ENCODE results near the gene PLEKHG2. TPM values are rescaled to one million over a fixed set of nuclear protein-coding genes. Genes with fewer than 3 reads are reported as not detected.

Gene PLEKHG2
- total and polyA plus RNA-seq, 9 of the 15 experiments (the other 6 are each of a cell fraction or from before 2014, with no cell fraction given) = 0.98 to 45.7 (median 9.8) TPM

DNA sequence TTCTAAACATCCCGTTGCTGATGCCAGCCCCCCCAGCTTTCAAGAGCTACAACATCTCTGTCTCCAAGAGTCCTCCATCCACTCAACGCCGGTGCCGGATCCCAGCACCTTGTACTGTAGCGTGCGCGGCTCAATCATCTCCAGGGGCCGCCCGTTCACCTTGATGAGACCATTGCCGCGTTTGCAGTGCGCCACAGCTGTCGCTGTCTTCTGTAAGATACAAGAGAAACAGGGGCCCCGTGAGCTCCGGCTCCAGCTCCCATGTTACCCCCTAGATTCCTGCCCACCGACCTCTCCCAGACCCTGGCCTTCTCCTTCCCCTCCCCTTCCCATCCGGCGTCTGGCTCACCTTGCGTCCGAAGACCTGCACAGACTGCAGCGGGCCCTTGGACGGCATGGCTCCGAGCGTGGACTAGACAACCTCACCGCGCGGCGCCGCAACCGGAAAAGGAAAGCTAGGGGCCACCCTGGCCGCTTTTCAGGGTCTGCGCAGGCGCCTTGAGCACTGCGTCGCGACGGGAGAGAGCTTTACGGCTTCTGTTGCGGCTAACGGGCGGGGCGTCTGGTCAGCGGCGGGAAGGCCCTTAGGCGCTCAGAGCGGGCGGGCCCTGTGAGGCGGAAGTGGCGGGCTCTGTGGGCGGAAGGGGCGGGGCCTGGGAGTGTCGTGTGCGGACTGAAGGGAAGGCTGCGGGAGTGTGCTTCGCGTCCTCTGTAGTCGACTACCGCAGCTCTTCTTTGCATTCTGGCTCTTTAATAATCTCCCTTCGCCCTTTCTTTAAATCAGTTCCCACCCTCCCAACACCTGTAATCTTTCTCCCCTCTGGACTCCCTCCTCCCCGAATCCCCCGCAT lies 23.3 kb downstream of the PLEKHG2 start, which contains the start of gene RPS16 (continued):
- TF ChIP-seq, protein P1, sequence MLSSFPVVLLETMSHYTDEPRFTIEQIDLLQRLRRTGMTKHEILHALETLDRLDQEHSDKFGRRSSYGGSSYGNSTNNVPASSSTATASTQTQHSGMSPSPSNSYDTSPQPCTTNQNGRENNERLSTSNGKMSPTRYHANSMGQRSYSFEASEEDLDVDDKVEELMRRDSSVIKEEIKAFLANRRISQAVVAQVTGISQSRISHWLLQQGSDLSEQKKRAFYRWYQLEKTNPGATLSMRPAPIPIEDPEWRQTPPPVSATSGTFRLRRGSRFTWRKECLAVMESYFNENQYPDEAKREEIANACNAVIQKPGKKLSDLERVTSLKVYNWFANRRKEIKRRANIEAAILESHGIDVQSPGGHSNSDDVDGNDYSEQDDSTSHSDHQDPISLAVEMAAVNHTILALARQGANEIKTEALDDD (IDR thresholded peaks at IDR 0.05) = no peak
- TF ChIP-seq ZNF583 (CRISPR knock-in tag; IDR thresholded peaks at IDR 0.05) (no peak), BHLHE40 (IDR thresholded peaks at IDR 0.05; ENCODE audit: low read length) (peak; percentile 66), POU5F1 (IDR thresholded peaks at IDR 0.05; ENCODE audit: borderline replicate concordance, low read depth, low read length, partially characterized antibody) (peak; percentile 7), MAFG (tag; conservative IDR thresholded peaks at IDR 0.05) (no peak), SMAD4 (CRISPR knock-in tag; conservative IDR thresholded peaks at IDR 0.05) (no peak), CC2D1A (IDR thresholded peaks at IDR 0.05) (peak; percentile 99), ZNF644 (tag; IDR thresholded peaks at IDR 0.05; ENCODE audit: low read depth) (no peak), RFX1 (IDR thresholded peaks at IDR 0.05) (no peak; the same call in 1 of the 2 replicates), THRAP3 (IDR thresholded peaks at IDR 0.05; ENCODE audit: borderline replicate concordance) (no peak; the same call in 1 of the 2 replicates), SP1 (CRISPR knock-in tag; IDR thresholded peaks at IDR 0.05) (peak; percentile 94), ZZZ3 (IDR thresholded peaks at IDR 0.05) (peak; percentile 78; the same call in 1 of the 2 replicates)
- TF ChIP-seq, protein P2, sequence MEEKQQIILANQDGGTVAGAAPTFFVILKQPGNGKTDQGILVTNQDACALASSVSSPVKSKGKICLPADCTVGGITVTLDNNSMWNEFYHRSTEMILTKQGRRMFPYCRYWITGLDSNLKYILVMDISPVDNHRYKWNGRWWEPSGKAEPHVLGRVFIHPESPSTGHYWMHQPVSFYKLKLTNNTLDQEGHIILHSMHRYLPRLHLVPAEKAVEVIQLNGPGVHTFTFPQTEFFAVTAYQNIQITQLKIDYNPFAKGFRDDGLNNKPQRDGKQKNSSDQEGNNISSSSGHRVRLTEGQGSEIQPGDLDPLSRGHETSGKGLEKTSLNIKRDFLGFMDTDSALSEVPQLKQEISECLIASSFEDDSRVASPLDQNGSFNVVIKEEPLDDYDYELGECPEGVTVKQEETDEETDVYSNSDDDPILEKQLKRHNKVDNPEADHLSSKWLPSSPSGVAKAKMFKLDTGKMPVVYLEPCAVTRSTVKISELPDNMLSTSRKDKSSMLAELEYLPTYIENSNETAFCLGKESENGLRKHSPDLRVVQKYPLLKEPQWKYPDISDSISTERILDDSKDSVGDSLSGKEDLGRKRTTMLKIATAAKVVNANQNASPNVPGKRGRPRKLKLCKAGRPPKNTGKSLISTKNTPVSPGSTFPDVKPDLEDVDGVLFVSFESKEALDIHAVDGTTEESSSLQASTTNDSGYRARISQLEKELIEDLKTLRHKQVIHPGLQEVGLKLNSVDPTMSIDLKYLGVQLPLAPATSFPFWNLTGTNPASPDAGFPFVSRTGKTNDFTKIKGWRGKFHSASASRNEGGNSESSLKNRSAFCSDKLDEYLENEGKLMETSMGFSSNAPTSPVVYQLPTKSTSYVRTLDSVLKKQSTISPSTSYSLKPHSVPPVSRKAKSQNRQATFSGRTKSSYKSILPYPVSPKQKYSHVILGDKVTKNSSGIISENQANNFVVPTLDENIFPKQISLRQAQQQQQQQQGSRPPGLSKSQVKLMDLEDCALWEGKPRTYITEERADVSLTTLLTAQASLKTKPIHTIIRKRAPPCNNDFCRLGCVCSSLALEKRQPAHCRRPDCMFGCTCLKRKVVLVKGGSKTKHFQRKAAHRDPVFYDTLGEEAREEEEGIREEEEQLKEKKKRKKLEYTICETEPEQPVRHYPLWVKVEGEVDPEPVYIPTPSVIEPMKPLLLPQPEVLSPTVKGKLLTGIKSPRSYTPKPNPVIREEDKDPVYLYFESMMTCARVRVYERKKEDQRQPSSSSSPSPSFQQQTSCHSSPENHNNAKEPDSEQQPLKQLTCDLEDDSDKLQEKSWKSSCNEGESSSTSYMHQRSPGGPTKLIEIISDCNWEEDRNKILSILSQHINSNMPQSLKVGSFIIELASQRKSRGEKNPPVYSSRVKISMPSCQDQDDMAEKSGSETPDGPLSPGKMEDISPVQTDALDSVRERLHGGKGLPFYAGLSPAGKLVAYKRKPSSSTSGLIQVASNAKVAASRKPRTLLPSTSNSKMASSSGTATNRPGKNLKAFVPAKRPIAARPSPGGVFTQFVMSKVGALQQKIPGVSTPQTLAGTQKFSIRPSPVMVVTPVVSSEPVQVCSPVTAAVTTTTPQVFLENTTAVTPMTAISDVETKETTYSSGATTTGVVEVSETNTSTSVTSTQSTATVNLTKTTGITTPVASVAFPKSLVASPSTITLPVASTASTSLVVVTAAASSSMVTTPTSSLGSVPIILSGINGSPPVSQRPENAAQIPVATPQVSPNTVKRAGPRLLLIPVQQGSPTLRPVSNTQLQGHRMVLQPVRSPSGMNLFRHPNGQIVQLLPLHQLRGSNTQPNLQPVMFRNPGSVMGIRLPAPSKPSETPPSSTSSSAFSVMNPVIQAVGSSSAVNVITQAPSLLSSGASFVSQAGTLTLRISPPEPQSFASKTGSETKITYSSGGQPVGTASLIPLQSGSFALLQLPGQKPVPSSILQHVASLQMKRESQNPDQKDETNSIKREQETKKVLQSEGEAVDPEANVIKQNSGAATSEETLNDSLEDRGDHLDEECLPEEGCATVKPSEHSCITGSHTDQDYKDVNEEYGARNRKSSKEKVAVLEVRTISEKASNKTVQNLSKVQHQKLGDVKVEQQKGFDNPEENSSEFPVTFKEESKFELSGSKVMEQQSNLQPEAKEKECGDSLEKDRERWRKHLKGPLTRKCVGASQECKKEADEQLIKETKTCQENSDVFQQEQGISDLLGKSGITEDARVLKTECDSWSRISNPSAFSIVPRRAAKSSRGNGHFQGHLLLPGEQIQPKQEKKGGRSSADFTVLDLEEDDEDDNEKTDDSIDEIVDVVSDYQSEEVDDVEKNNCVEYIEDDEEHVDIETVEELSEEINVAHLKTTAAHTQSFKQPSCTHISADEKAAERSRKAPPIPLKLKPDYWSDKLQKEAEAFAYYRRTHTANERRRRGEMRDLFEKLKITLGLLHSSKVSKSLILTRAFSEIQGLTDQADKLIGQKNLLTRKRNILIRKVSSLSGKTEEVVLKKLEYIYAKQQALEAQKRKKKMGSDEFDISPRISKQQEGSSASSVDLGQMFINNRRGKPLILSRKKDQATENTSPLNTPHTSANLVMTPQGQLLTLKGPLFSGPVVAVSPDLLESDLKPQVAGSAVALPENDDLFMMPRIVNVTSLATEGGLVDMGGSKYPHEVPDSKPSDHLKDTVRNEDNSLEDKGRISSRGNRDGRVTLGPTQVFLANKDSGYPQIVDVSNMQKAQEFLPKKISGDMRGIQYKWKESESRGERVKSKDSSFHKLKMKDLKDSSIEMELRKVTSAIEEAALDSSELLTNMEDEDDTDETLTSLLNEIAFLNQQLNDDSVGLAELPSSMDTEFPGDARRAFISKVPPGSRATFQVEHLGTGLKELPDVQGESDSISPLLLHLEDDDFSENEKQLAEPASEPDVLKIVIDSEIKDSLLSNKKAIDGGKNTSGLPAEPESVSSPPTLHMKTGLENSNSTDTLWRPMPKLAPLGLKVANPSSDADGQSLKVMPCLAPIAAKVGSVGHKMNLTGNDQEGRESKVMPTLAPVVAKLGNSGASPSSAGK (IDR thresholded peaks at IDR 0.05) = no peak; the same call in 1 of the 2 replicates
- TF ChIP-seq, protein P3, sequence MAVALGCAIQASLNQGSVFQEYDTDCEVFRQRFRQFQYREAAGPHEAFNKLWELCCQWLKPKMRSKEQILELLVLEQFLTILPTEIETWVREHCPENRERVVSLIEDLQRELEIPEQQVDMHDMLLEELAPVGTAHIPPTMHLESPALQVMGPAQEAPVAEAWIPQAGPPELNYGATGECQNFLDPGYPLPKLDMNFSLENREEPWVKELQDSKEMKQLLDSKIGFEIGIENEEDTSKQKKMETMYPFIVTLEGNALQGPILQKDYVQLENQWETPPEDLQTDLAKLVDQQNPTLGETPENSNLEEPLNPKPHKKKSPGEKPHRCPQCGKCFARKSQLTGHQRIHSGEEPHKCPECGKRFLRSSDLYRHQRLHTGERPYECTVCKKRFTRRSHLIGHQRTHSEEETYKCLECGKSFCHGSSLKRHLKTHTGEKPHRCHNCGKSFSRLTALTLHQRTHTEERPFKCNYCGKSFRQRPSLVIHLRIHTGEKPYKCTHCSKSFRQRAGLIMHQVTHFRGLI (CRISPR knock-in tag; IDR thresholded peaks at IDR 0.05) = no peak
